ENCODE results near the gene NTF3. TPM values are rescaled to one million over a fixed set of nuclear protein-coding genes. Genes with fewer than 3 reads are reported as not detected.

Gene NTF3
- total RNA-seq, 1 donor from 2014 or later = 2.1 TPM

DNA sequence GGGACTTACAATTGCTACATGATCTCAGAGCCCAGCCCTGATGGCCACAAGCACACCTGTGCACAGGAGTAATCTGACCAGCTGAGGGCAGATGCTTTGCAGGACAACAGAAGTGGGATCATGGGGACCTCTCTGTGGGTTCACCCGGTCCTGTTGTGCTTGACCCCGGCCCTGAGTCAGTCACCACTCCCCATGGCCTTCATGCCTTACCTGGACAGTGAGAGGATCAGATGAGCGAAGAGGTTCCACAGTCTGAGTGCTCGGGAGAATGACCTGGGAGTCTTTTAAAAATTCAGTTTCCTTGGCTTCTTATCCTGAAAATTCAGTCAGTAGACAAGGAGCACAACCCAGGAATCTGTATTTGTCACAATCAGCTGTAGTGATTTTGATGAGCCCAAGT, 88.1 kb downstream of the NTF3 start:
- TF ChIP-seq, protein P1, sequence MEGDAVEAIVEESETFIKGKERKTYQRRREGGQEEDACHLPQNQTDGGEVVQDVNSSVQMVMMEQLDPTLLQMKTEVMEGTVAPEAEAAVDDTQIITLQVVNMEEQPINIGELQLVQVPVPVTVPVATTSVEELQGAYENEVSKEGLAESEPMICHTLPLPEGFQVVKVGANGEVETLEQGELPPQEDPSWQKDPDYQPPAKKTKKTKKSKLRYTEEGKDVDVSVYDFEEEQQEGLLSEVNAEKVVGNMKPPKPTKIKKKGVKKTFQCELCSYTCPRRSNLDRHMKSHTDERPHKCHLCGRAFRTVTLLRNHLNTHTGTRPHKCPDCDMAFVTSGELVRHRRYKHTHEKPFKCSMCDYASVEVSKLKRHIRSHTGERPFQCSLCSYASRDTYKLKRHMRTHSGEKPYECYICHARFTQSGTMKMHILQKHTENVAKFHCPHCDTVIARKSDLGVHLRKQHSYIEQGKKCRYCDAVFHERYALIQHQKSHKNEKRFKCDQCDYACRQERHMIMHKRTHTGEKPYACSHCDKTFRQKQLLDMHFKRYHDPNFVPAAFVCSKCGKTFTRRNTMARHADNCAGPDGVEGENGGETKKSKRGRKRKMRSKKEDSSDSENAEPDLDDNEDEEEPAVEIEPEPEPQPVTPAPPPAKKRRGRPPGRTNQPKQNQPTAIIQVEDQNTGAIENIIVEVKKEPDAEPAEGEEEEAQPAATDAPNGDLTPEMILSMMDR (conservative IDR thresholded peaks at IDR 0.05; ENCODE audit: low read depth, low read length) = no peak

DNA sequence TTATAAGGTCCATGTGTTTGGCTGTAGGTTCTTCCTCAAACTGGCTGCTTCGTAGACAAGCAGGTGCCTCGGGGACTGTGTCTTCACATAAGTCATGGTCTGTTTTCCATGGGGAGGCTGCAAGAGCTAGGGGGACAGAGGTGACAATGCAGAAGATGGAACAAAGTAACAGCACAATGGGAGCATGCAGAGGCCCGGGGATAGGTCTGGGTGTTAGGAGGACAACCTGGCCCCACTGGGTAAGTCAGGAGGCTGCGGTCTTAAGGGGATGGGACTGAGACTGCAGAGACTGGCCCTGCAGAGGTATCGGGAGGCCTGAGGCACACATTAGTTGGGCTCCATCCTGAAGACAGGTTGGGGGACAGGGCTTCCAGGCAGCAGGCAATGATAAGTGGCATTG, 88.9 kb downstream of the NTF3 start:
- no peak overlapping the region for H3K4me3 ChIP-seq (ENCODE audit: low read depth, low read length)
- TF ChIP-seq, protein P1 (conservative IDR thresholded peaks at IDR 0.05; ENCODE audit: low read depth, low read length) = no peak
- no peak for DNase-seq (ENCODE audit: low read depth)

More for the DNA sequence above, 88.1 kb downstream of the NTF3 start:
- DNase-seq (ENCODE audit: low read depth) = no peak
- H3K4me3 ChIP-seq (ENCODE audit: low read depth, low read length) = no peak overlapping the region

DNA sequence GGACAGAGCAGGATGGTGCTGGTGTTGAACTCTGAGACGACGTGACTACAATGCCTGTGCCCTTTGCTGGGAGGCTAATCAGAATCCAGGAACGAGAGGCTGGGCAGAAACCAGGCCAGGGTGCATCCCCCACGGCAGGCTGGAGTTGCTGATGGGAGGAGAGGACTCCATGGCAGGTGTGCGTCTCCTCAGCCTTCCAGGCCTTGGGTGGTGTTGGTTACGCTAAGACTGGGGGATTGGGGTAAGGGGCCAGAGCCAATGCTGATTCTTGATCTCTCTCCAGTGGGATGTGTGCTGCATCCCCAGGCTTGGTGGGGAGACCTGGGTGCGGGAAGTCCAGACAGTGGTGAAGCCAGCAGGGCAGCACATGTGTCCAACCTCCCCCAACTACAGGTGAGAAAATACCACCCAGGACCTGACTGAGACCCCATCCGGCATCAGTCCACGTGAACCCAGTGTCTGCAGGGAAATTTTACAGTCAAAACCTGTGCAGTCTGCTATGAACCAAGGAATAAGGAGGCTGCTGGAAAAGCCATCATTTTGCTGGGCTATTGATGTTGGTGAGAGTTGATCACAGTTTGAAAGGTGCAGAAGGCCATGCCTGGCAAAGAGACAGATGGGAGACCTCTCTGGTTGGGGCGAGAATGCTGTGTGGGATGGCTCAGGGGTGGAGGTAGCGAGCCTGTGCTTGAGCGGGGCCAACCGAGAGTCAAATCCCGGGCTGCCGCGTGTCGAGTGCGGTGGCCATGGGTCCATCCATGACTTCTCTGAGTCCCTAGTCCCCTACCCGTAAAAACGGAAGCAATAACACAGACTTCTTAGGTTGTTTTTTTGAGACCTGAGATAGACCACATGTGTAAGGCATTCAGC, 89.8 kb downstream of the NTF3 start:
- TF ChIP-seq, protein P1 (conservative IDR thresholded peaks at IDR 0.05; ENCODE audit: low read depth, low read length) = no peak
- DNase-seq (ENCODE audit: low read depth) = no peak

DNA sequence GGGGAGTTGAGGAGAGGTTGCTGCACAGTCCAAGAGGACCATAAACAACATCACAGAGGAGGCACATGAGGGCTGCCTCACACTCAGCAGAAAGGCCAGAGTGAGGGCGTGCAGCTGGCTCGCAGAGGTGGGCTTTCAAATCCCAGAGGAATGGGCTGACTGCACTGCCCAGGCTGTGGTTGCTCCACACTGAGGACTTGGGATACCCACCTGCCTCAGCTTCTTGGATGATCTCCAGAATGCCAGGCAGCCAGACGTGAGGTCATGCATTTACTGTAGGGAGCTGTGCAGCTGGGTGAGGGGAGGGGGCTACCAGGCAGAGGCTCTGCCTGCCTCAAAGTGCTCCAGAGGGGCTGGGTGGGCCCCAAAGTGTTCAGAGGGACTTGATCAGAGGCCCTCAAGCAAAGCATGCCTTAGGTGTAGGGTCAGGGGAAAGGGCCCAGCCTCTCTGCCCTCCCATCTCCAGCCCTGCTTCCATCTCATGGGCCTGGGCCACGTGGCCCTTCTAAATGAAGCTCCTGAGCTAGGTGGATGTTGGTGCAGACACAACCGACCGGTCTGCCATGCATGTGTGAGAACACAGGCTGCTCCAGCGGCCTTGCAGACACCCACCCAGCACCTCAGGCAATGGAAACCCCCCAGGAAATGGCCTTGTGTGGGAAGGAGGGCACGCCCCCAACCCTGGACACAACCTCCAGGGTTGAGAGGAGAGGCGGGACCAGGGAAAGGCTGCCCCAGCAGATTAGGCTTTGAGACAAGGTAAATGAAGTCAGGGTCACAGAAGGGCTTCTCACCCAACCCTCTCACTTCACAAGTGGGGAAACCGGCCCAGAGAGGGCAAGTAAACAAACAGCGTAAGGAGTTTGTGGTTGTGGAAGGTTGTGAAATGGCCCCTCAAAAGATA, 90.8 kb downstream of the NTF3 start:
- H3K4me3 ChIP-seq (ENCODE audit: low read depth, low read length) = no peak overlapping the region
- no peak for DNase-seq (ENCODE audit: low read depth)
- TF ChIP-seq, protein P1 (conservative IDR thresholded peaks at IDR 0.05; ENCODE audit: low read depth, low read length) = no peak

More for the DNA sequence above, 89.8 kb downstream of the NTF3 start:
- H3K4me3 ChIP-seq (ENCODE audit: low read depth, low read length) = no peak overlapping the region

DNA sequence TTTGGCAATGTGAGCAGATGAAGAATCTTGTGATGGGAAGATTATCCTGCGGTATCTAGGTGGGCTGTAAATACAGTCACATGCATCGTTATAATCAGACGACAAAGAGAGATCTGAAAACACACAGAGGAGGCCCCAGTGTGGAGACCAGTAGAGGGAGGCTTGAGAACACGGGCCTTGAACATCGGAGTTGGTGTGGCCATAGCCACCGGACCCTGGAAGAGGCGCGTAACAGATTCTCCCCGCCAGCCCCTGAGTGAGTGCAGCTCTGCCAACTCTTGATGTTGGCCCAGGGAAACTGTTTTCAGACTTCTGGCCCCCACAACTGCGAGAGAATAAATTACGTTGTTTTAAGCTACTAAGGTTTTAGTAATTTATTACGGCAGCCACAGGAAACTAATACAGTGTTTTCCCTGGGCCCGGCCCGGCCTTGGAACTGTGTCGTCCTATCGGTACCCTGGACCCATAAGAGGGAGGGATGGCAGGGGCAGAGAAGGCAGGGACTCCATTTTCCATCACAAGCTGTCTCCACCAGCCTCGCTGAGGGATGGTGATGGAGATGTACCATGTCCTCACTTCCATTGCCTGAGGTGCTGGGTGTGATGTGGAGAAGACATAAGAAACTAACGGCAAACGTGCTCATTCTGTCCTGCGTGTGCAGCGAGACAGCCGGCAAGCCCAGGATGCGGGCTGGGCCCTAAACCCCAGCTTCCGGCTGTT, 91.6 kb downstream of the NTF3 start:
- TF ChIP-seq, protein P1 (conservative IDR thresholded peaks at IDR 0.05; ENCODE audit: low read depth, low read length) = no peak
- DNase-seq (ENCODE audit: low read depth) = no peak
- no peak overlapping the region for H3K4me3 ChIP-seq (ENCODE audit: low read depth, low read length)

DNA sequence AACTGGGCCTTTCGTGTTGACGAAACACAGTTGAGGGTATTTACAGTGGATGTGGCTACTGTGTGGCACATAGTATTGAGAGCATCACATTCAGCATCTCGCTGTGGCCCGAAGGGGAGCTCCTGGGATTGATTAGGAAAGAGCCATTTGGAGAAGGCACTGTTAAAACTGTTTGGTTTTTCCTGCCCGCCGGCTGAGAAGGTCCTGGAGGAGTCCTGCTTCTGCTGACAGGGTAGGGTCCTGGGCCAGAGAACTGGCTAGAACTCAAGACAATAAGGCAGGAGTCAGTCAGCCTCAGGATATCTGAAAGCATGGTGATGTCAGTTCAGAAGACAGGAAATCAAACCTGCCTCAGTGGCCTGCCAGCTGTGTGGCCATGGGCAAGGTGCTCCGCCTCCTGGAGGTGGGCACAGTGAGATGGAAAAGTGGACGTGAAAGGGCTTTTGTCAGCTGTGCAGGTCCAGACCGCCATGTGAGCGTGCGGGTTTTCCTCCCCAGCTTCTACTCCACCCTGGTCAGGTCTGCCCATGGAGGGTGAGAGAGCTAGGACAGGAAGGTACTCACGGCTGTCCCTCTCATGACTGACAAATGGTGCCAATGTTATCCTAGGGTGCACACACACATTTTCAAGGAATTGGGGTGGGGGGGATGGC, 92.3 kb downstream of the NTF3 start:
- TF ChIP-seq, protein P1 (conservative IDR thresholded peaks at IDR 0.05; ENCODE audit: low read depth, low read length) = no peak
- DNase-seq (ENCODE audit: low read depth) = no peak
- no peak overlapping the region for H3K4me3 ChIP-seq (ENCODE audit: low read depth, low read length)
